RKO (cell line): Measurements from ENCODE around the gene EVI5L.
"Not testable (repeated sequence)": the region's sequence is repeated elsewhere in the genome, so short reads cannot be mapped to it uniquely, and the experiment has no call there.

Source experiments
- DNase-seq: peaks from one replicate; pipeline ENCODE4 v3.0.0-alpha.2; 2016; ENCODE audit warnings: low spot score

EVI5L gene

DNA sequence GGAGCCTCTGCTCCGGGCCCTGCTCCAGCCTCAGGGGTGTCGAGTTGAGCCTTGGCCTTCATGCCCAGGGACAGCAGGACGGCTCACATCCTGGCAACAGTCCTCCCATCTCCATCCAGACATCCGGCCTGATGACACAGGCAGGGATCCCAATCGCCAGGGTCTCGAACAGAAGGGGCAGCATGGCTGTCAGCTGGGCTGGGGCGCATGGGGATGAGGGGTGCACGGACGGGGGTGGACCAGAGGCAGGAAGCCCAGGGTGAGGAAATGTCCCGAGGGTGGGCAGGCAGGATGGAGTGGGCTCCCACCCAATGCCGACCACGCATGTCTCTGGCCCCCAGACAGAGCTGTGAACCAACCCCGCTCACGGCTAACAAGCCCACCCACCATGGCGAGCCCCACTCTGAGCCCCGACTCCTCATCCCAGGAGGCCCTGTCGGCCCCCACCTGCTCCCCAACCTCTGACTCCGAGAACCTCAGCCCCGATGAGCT lies 16.2 kb downstream of the EVI5L start:
- DNase-seq, result no peak

DNA sequence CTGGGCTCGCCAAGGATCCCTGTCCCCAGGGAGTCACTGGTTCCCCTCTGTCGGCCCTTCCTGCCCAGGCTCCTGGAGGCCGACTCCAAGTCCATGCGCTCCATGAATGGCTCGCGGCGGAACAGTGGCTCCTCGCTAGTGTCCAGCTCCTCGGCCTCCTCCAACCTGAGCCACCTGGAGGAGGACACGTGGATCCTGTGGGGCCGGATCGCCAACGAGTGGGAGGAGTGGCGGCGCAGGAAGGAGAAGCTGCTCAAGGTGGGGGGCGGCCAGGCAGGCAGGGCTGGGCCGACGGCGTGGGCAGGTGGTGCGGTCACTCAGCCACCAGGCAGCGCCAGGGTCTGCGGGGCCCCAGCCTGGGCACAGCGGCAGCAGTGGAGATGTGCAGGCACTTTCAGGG lies 17.6 kb downstream of the EVI5L start:
- DNase-seq, result no peak

DNA sequence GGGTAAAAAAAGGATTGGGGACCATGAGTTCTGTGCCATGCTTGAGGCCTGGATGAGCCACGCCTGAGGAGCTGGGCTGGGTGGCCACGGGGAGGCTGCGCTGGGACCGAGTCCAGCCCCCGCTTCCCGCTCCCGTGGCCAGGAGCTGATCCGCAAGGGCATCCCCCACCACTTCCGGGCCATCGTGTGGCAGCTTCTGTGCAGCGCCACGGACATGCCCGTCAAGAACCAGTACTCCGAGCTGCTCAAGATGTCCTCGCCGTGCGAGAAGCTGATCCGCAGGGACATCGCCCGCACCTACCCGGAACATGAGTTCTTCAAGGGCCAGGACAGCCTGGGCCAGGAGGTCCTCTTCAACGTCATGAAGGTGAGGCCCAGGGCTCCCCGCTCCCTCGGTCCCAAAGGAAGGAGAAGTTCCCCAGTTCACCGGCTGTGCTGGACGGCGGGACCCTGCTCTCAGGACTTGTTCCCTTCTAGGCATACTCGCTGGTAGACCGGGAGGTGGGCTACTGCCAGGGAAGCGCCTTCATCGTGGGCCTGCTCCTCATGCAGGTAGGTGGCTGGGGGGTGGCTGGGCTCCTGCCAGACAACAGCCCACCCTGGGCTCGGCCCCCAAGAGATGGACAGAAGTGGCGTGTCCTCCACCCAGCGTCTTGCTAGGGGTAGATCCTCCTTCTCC lies 18.9 kb downstream of the EVI5L start:
- DNase-seq, result no peak

DNA sequence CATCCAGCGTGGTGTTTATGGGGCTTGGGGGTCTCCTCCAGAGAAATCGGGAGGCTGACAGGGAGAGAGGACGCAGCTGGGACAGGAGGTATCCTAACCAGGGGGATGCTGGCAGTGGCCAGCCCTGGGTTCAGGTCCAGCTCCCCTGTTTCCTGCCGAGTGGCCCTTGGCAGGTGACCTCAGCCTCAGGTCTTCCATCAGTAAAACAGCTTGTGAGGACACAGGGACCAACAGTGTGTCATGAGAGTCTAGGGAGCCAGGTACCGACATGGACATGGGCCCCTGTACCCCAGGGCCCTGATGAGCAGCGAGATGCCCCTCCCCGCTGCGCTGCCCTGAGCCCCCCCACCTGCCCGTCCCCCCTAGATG lies 19.6 kb downstream of the EVI5L start:
- no peak for DNase-seq

DNA sequence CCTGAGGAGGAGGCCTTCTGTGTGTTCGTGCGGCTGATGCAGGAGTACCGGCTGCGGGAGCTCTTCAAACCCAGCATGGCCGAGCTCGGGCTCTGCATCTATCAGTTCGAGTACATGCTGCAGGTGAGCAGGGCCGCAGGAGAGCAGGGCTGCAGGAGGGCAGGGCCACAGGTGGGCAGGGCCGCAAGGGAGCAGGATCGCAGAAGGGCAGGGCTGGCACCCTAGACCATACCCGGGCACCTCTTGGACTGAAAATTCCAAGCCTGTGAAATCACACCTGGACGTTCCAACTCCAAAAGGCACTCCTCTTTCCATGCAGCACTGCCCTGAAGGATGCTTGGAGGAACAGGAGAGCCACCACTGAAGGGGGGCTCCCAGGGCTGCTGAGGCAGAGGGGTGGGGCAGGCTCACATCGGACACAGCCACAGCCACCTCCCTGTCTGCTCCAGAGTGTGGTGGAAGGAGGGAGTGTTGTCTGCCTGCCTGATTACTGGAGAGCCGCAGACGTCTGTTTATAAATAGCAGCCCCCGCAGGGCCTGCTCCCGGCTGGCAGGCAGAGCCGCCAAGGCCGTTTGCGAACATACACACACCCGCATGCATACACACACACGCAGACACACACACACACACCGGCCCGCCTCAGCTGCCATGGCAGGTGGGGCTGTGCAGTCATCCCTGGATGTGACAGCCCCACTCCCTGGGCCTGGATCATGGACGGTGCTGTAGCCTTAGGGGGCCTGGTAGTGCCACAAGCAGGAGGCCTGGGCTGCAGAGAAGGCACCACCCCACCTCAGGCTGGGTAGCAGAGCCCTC lies 20.2 kb downstream of the EVI5L start:
- no peak for DNase-seq

DNA sequence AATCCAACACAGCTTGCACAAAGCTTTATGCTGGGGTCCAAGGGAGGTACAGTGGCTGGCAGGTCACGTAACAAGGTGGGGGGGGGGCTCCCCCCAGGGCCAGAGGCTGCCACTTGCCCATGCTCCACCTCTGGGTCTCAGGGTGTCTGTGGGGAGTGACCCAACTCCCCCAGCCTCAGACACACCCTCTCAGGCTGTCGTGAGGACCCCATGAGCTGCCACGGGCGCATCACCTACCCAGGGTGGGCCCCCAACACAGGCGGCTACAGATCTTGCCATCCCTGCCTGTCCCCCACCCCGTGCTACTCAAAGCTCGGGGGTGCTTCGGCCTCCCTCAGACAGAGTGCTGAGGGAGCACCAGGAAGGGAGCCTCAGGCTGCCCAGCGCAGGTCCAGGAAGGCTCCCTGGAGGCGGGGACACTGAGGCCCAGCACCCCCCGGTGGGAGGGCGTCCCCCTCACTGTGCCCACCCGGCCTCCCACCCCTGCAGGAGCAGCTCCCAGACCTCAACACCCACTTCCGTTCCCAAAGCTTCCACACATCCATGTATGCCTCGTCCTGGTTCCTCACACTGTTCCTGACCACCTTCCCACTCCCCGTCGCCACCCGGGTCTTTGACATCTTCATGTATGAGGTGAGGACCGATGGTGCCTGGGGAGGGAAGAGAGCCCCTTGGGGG lies 21.1 kb downstream of the EVI5L start:
- no peak for DNase-seq

DNA sequence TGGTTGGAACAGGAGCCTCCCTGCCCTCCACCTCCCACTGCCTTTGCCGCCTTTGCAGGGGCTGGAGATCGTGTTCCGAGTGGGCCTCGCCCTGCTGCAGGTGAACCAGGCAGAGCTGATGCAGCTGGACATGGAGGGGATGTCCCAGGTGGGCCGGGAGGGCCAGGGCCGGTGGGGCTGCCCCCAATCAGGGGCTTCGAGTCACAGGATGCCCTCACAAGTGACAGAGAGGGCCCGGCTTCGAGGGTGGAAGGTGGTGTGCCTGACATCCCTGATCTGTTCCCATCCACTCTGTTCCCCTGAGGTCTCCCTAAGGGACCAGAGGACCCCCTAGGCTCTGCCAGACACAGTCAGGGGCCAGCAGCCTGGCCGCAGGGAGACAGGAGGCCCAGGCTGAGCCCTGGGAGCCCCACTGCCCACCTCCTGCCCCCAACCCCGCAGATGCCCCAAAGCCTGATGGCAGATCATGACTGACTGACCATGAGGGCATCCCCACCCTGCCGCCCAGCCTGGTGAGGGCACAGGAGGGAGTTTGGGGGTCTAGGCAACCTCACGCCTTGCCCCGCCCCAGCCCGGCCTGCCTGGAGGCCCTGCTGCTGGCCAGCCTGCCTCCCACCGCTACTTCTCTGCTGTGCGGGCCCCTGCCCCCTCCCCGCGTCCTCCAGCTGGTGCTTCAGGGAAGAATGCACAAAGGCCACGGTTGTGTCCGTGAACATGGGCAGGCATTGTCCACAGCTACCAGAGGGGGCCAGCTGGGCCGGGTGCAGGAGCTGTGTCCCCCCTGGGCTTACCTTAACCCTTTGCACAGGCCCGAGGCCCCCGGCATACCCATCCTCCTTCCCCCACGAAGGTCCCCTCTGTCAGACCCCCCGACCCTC lies 21.8 kb downstream of the EVI5L start:
- DNase-seq, result no peak

DNA sequence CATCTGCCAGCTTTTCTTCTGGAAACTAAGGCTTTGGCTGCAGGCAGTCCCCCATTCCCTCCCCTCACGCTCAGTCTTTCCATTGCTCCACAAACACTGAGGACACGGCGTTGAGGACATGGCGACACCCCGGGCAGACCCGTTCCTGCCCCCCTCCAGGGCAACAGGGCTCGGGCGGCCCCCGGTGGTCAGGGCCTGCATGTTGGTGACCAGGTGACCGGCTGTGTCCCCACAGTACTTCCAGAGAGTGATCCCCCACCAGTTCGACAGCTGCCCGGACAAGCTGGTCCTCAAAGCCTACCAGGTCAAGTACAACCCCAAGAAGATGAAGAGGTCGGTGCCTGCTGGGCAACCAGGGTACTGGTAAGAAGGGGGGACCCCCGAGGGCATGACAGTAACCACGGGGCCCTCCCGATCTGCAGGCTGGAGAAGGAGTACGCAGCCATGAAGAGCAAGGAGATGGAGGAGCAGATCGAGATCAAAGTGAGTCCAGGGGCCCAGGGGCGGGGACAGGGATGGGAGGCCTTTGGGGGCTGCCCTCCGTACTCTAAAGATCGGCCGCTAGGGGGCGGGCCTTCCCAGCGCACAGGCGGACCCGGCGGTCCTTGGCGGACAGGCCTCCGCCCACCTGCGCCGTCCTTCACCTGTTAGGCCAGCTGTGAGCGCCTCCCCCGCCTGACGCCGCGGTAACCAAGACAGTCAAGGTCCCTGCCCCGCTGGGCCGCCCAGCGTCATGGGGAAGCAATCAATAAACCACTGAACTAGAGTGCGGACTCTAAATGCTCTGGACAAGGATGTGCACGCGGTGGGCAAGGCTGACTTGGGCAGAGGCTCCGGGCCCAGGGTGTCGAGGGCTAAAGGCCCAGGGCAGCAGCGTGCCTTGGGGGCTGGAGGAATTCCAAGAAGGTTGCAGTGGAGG lies 23.1 kb downstream of the EVI5L start:
- DNase-seq, result peak; percentile 45

DNA sequence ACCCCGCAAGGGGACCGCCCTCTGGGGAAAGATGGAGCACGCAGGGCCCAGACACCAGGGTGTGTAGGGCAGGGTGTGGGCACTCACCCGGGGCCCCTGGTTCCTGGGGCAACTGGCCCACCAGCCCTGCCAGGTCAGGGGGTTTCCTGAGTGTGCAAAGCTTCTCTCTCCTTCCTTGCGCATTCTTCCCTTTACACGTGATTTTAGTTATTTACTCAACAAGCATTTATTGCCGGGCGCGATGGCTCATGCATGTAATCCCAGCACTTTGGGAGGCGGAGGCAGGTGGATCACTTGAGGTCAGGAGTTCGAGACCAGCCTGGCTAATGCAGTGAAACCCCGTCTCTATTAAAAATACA lies 23.7 kb downstream of the EVI5L start:
- no peak for DNase-seq

DNA sequence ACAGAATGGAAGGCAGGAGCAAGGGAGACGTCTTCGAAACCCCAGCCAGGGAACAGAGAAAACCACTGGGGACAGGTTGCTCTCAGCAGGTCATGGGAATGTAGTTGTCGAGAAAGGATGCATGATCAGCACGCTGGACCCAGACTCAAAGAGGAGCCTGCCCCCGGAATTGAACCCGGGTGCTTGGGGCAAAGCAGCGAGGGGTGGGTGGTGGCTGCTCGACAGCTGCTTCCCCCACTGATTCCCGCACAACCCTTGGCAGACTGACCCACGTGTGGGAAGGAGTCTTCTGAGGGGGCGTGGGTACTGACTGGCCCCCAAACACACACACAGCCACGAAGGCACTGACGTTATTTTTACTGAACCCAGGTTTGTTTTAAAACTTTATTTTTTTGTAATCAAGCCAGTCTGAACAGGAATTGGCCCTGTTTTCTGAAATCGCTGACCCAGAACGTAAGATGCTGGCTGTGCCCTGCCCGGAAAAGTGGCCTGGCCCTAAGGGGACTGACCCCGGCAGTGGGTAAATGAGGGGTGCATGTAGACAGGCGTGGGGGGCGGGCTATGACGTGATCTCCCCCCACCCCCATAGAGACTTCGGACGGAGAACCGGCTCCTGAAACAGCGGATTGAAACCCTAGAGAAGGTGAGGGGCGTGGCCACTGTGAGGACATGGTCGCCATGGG lies 25.5 kb downstream of the EVI5L start:
- DNase-seq, result no peak

DNA sequence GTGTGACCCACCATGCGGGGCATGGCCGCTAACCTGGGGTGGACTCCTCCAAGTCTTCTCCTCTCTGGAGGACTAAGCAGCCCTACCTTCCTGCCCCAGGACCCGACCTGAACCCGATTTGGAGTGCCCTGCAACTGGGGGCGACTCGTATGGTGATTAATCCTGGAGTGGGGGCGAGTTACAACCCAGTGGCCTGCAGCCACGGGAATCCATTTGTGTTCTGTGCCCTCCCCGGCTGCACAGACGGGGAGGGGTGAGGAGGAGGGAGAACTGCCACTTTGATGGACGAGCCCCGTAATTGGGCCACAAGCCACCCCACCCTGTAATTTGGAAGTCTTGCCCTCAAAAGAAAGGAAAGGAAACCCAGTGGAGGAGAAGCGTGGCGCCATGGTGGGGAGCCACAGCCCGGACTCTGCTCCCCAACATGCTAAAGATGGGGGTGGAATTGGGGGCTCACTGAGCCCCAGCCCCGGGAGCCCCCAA lies 26.1 kb downstream of the EVI5L start:
- DNase-seq, result no peak

DNA sequence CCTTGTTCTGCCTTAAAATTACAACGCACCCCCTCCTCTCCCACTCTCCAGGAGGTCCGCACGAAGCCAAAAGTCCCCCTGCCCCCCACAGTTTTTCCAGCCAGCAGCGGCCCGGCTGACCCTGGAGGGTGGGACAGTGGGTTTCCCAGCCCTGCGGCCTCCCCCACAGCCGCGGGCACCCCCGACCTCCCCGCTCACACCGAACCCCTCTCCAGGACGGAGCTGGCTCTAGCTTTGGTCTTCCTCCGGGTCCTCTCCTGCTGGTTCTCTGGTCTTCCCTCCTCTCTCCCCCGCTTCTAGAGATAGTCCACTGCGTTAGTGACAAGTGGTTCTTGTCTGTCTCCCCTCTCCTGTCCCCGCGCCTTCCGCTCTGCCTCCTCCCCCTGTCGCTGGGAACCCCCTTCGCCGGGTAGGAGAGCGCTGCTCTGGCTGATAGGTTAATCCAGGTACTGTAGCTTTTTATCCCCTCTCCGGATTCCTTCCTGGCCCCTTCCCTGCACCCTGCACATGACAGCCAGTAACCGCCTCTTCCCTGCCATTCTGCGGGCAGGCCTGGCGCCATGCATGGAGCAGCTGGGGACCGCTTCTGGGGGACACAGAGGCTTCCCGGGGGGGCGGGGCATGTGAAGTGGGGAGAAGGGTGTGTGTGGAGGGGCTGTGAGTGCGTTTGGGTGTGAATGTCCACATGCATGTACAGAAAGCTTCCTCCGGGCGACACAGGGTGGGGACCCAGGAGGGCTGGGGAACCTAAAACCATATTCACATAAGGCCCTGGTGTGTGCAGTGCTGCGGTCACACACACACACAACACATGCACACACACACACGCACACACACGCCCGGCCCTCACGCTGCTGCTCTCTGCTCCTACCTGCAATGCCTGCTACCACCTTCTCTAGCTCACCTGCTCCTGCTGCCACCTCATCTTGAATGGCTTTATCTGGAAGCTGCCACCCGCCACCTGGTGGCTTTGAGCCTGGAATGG lies 27.0 kb downstream of the EVI5L start:
- no peak for DNase-seq

DNA sequence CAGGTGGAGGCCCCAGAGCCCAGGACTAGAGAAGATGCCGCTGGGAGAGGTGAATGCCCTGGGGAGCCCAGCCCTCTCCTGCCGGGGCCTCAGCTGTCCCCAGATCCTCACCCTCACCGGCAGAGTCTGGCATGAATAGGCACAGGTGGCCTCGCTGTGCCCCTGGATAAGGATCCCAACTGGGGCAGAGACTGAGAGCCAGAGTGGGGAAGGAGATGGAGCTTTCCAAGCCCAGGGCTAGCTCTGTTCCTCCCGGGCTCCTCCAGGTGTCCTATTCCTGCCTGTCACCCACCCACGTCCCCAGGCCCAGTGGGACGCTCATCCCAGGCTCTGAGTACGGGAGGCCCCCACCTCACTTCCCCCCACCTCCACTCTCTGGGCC lies 27.7 kb downstream of the EVI5L start:
- DNase-seq, result no peak

DNA sequence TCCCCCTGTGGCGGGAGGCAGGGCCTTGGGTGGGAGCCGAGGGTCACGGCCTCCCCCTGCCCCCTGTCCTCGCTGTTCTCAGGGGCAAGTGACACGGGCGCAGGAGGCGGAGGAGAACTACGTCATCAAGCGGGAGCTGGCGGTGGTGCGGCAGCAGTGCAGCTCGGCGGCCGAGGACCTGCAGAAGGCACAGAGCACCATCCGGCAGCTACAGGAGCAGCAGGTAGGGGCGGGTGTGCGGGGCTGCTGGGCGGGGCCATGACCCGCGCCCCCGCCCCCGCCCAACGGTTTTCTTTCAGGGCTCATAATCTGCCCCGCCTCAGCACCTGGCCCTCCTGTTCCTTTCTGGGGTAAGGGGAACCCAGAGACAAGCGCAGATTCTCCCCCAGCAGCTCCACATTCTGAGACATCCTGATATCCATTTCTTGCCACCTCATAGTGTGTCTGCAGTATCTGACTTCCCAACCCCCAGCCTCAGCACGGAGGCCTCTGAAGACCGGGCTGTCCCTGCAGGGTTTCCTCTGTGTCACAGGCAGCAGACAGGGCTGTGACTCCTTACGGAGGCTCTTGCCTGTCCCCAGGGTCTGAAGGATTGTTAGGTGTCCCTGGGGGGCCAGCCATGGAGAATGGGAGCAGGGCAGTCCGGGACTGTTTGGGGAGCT lies 28.2 kb downstream of the EVI5L start:
- no peak for DNase-seq

DNA sequence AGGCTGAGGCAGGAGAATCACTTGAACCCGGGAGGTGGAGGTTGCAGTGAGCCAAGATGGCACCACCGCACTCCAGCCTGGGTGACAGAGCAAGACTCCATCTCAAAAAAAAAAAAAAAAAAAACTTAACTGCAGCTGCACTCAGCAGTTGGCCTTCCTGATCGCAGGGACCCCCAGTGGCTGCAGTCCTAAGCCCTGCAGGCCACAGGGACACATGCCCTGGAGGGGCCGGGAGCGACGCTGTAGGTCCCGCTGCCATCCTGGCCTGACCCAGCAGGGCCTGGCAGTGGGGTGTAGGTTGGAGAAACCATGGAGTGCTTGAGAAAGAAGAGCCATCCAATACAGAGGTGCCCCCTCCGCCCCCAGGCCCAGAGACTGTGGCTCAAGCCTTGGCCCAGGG lies 29.1 kb downstream of the EVI5L start:
- DNase-seq, result not testable (repeated sequence)

DNA sequence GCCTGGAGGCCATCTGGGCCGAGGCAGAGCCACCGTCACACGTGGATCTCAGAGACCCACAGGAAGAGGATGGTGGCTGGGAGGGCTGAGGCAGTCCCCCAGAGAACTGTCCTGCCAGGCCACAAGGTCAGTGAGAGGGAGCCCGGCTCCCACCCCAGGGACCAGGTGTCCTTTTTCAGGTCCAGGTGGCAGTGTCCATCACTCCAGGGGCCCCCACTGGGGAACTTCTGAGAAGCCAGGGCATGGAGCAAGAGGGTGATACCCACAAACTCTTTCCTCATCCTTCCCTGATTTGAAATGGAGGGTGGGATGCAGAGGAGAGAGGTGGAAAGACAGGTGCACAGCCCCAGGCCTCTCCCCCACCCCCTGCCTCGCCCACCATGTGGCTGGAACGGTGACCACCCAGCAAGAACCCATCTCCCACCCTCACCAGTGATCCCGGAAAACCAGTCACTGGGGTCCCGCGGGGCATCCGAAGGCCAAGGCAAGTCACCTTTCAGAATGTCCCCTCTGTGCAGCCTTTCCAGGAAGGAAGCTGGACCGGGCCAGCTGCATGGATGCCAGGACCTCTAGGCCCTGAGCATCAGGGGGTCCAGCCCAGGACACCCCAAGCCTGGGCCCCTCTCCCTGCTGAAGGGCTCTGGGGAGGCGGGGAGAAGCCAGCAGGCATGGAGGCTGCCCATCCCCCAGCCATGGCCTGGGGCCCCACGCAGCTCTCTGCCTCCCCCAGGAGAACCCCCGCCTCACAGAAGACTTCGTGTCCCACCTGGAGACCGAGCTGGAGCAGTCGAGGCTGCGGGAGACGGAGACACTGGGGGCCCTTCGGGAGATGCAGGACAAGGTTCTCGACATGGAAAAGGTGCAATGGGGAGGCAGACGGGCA lies 30.1 kb downstream of the EVI5L start:
- no peak for DNase-seq
